A172 (cell line): ENCODE measurements around the gene PDE6H. TPM values are rescaled to one million over a fixed set of nuclear protein-coding genes. Genes with fewer than 3 reads are reported as not detected.
A peak's percentile ranks its signal among the peaks of the same experiment; 100 is the strongest.

Experiments
- DNase-seq: peaks from one replicate; pipeline ENCODE4 v3.0.0-alpha.2; 2015; ENCODE audit warnings: low spot score
- total RNA-seq: library from RNA; depleted of rRNA; stranded (reverse); fragments of >200 nt; shearing (Covaris generic); gene quantifications from 2 replicates; pipeline ENCODE4 v1.2.3, GENCODE V29; 2014

The PDE6H gene
- total RNA-seq, 1 experiment from 2014 or later, result not detected

DNA sequence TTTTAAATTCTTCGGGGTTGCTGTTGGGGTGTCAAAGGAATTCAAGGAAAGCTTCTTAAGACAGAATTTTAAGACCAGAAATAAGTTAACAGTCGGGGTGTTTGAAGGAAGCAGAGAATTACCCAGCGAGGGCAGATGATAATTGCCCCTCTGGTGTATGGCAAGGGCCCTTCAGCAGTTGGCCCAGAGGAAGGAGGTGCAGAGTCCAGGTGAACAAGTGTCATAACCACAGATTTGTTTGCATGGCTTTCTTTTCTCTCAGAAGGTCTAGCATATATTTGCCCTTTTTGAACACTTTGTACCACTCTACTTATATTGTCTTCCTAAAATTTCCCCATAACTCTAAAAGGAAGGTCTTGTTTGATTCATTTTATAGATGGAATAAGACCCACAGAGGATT, 1.8 kb downstream of the PDE6H start:
- no peak for DNase-seq

DNA sequence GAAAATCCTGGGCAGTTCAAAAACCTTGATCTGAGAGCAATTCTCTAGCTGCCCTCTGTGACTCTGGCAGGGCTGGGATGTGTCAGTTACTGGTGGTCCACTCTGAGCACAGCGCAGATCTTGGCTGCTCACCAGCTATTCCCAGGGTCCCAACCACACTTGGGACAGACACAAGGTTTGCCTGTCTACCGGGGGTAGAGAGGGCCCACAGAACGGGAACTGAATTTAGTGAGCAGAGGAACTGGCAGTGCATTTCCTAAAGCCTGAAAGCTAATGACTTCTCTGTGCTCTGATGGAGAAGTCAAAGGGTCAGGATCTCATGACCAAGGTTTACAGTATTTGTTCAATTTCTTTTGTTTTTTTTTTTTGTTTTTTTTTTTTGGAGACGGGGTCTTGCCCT, 2.6 kb downstream of the PDE6H start:
- no peak for DNase-seq

DNA sequence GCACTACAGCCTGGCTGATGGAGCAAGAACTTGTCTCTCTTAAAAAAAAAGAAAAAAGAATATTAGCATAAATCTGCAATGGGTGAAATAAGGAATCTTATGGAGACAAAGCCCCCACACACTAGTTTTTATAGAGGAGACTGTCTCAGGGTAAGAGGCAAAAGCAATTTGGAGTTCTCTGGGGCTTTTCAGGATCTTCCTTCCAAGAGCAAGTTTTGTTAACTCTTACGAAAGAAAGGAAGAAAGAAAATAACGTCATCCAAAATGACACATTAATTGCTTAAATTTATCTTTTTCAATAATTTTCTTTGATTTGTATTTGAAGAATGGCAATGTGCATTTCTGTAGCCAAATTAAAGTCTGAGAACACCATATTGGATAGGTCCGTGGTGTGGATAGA, 3.8 kb downstream of the PDE6H start:
- DNase-seq, result no peak

DNA sequence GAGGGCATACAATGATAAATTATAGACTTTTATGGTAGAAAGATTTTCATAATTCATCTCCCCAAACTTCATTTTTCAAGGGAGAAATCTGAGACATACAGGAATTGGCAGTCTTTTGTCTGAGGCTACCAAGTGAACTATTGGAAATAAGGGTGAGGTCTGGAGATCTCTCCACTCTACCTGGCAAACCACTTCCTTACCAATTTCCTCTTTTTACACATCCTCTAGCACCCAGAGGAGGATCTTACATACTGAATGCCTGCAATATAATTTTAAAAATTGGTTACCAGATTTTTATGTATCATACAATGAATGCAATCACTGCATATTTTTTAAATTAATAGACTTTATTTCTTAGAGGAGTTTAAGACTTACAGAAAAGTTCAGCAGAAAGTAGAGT, 6.6 kb downstream of the PDE6H start:
- DNase-seq, result no peak

DNA sequence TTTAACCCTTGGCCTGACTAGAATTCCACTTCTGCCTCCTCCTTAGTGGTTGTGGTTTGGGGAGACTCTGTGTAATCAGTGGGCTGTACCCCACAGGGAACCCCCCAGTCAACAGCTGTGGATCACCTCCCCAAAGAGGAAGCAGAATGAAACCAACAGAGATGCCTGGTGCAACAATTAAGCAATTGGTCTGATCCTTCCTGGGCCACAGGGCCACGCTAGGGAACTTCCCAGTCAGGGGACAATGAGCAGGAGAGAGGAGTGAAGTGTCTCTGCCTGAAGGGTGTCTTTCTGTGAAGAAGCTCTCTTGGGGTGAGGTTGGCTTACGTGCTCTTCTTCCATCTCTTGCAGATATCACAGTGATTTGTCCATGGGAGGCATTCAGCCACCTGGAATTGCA, 8.2 kb downstream of the PDE6H start:
- no peak for DNase-seq

DNA sequence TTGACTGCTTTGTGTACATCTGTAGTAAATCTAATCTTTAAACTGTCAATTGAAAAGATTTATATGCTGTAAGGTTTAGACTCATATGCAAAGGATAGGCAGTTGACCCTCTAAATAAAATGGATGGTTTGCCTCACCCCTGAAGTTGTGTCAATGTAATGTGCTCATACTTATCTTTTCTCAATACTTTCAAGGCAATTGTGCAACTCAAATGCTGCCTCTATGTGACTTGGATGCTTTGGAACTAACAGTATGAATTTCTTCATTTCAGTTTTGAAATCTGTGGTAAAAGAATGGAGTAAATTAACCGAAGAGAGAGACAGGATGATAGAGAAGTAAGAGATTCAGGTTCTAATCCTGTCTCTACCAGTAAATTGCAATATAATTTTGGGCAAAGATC, 9.7 kb downstream of the PDE6H start:
- DNase-seq, result no peak

DNA sequence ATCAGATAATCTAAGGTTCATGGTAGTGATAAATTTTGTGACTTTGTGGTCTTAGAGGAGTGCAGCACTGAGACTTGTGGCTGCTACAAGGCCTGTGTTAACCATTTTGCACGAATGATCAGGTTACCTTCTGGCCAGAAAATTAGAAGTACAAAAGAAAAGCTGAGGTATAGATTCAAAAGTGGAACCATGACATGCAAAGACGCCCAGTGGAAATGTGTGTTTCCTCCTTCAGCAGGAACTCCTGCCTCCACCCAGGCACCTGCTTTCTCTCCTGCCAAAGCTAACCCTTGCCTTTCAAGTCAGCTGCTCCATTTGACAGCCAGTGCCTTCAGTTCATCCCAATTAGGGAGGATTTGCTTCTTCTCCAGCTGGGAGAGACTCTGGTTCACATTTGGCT, 10.1 kb downstream of the PDE6H start:
- DNase-seq, result no peak

DNA sequence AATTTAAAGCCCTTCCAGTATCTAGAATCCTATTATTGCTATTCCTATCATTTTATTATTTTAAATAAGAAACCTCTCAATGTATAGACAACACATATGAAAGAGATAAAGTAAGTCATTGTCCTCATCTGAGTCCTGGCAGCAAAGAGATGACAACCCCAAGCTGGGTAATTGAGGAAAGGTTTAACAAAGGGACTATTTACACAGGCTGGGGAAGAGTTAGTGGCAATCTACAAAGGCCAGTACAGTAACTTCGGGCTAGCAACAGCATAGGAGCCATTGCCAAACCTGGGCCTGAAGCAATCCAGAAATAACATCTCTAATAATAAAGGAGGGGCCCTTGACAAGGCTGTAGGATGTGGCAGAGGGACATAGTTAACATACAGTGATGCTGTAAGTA, 11.2 kb downstream of the PDE6H start:
- no peak for DNase-seq

DNA sequence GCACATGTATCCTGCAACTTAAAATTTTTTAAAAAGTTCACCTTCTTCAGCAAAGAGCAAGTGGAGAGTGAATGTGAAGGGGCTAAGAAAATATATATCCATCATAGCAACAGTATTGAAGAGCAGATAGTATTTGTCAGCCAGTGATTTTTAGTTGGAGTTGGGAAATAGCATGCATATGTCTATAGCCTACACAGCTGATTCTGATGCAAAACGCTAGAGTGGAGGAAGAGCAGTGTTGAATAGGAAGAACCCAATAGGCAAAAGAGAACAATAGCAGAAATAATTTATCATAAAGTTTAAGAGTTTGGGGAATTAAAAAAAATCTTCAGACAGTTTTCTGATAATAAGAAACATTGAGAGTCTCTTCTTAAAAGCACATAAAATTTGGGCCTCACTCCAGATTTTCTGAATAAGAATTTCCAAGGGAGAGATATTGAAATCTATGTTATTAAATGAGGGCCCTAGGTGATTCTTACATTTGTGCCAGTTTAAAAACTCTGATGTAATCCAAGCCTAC, 12.0 kb downstream of the PDE6H start:
- no peak for DNase-seq

DNA sequence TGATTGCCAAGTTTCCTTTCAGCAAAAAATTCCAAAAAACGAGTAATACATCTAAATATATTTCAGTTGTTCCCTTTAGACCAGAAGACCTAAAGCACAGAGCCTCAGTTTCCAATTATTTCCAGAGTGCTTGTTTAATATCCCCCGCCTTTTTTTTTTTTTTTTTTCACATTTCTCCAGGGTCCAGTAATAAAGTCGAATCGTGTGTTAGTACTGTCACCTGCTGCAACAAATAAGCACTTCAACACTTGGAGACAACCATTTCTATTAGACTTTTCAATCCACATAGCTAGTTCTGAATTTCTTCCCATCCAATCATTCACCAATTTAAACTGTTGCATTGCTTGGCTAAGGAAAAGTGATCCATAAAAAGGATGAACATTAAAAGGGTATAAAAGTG, 13.6 kb downstream of the PDE6H start:
- DNase-seq, result no peak

DNA sequence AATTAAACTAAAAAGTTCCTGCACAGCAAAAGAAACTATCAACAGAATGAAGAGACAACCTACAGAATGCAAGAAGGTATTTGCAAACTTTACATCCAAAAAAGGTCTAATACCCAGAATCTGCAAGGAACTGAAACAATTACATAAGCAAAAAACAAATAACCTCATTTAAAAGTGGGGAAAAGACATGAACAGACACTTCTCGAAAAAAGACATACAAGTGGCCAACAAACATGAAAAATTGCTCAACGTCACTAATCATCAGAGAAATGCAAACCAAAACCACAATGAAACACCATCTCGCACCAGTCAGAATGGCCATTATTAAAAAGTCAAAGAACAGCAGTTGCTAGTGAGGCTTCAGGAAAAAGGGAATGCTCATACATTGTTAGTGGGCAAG, 15.2 kb downstream of the PDE6H start:
- DNase-seq, result no peak

DNA sequence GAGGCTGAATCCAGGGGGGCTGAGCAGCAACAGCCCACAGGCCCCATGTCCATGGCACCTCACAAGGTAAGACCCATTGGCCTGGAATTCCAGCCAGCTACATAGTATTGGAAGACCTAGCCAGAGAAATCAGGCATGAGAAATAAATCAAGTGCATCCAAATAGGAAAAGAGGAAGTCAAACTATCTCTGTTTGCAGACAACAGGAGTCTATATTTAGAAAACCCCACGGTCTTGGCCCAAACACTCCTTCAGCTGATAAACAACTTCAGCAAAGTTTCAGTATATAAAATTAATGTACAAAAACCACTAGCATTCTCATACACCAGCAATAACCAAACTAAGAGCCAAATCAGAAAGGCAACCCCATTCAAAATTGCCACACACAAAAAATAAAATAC, 16.9 kb downstream of the PDE6H start:
- no peak for DNase-seq

DNA sequence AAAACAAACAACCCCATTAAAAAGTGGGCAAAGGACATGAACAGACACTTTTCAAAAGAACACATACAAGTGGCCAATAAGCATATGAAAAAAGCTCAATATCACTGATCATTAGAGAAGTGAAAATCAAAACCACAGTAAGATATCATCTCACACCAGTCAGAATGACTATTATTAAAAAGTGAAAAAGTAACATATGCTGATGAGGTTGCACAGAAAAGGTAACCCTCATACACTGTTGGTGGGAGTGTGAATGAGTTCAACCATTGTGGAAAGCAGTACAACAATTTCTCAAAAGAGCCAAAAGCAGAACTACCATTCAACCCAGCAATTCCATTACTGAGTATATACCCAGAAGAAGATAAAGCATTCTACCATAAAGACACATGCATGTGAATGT, 18.2 kb downstream of the PDE6H start:
- DNase-seq, result no peak

DNA sequence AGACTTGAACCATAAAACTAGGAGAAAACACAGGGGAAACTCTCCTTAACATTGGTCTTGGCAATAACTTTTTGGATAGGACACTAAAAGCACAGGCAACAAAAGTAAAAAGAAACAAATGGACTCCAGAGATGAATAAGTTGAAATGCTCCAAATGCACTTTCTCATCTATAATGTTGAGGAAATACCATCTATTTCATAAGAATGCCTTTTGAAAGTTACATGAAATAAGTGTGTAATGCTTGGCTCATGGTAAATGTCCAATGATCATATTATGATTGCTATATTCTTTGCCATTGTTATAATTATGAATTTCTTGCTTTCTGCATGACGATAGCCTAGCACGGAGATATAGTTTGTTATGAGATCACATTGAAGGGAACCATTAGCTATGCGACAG, 19.8 kb downstream of the PDE6H start:
- no peak for DNase-seq

DNA sequence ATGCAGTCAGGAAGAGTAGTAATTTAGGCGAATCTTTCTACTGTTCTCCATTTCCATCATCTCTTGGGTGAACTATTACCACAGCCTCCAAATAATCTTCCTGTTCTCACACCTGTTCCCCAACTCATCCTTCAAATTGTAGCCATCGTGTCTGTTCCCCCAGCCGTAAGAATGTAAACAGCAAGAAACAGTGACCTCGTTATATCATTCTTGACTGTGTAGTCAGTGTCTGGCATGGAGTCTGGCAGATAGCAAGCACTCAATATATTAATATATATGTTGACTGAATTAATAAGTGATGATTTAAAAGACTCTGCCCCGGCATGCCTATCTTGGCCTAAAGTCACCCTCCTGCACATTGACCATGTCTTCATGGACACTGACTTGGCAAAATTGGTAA, 20.3 kb downstream of the PDE6H start:
- DNase-seq, result no peak

DNA sequence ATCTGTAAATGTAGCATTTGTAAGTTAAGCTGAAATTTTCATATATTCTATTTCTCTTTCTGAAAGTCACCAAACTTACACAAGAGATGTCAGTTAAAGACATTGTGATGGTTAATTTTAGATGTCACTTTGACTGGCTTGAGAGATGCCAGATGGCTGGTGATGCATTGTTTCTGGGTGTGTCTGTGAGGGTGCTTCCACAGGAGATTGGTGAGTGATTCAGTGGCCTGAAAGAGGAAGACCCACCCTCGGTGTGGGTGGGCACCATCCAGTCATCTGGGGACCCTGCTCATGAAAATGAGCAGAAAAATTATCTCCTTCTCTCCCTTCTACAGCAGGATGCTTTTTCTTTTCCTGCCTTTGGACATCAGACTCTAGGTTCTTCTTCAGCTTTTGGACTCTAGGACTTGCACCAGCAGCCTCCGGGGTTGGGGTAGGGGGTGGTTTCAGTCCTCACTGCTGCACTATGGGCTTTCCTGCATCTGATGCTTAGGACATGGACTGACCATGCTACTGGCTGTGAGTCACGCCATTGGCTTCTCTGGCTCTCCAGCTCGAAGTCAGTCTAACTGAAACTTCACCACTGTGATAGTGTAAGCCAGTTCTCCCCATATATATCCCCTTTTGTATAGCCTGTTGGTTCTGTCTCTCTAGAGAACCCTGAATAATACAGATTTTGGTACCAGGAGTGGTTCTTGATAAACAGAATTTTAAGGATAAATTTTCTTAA, 20.9 kb downstream of the PDE6H start:
- peak; percentile 6 for DNase-seq

DNA sequence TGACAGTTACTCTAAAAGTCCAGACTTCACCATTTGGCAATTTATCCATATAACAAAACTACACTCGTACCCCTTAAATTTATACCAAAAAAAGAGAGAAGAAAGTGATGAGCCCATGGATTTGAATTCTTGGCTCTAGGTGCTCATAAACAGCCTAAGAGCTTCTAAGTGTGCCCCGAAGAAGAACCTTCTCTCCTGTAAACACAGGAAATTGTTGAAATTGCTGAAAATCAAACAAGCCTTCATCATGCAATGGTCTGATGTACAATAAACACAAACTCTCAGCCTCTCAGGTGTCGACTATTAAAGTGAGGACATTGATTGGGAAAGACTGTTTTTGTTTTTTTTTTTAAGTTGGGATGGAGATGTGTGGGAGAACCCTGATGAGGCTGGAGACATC, 21.8 kb downstream of the PDE6H start:
- no peak for DNase-seq

DNA sequence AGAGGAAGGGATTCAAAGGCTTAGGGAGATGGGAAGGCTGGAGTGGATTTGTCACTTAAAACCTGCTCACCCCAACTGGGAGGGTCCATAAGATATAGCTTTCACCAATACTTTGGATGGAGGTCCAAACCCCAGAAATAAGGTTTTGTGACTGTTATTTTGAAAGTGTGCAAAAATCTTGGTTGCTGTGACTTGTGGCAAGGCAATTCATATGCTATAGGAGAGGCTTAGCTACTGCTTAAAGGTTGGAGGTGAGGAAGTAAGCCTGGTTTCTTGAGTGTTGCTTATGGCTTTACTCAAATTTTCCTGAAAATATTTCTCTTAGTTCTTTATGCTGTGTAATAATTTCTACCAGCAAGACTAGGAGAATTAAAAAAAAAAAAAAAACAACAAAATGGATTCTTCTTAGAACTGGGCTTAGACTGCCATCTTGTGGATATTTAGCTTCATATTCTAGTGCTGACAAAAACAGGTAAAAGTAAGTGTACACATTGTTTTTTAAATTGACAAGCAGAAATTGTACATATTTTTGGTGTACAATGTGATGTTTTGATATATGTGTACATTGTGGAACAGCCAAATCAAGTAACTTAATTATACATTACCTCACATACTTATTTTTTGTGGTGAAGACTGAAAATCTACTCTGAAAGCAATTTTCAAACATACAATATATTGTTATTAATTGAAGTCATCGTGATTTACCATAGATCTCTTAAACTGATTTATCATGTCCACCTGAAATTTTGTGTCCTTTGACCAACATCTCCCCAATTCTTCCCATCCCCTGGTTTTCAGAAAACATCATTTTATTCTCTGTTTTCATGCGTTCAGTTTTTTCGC, 23.0 kb downstream of the PDE6H start:
- peak; percentile 60 for DNase-seq

DNA sequence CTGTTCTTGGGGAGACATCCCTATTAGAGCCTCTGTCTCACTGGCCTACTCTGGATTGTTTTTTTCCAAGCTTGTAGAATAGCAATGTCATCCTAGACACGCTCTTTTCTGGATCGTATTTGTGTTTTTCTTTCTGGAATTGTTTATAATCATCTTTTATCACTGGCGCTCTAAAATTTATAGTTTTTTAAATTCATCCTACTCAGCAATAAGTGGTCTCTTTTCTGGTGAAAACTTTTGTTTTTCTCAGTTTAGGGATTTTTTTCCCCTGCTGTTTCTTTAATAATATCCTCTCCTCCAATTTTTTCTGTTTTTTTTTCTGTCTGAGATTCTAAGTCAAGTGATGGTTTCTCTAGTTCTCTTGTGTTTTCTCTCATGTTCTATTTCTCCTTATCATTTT, 25.2 kb downstream of the PDE6H start:
- DNase-seq, result no peak

DNA sequence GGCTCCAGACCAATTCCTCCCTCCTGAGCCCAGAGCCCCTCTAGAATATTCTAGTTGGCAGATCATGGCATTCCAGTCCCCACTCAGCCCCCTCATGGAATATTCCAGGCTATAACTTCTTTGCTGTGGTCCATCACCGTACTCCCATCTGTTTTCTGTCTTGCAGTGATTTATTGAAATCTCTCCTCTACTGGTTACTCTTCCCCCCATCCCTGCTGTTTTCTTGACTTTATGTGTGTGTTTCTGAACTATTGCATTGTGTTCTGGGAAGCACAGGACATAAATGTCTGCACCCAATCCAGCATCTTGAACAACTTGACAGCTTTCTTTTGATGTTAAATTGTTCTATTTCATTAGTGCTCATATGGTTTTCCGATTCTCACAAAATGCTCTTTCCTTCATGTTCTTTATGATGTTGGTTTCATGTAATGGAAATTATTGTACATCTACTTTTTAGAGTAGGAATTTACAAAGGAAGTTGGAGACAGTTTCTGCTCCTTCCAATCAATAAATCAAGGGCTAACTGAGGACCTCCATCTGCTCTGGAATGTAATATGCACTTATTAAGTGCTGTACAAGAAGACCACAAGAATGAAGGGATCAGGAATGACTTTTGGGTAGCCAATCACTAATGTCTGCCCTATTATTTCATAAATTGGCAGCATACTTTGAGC, 26.3 kb downstream of the PDE6H start:
- DNase-seq, result no peak

DNA sequence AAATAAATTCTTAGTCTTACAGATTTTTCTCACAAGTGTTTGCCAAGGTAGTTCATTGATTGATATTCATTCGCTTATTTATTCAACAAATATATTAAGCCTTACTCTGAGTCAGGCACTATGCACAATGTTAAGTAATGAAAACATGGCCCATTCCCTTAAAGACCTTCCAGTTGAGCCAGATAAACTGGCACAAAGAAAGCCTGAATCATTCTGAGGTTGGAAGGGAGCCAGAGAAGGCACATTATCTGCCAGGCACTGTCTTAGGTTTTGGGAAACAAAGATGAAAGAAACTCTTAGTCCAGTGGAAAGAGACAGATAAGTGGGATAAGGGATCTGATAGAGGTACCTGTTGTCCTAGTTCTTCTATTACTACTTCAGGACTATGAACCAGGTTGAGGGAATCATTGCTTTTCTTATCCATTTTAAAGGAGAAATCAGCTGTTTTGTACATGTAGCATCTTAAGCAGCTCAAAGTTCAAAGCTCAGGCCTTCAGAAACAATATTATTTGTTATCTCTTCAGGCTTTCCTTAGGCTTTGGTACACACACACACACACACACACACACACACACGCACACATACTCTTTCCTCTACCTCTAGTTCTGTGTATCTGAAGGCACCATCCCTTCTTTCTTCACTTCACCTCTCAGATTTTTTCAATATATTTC, 27.0 kb downstream of the PDE6H start:
- peak; percentile 2 for DNase-seq

DNA sequence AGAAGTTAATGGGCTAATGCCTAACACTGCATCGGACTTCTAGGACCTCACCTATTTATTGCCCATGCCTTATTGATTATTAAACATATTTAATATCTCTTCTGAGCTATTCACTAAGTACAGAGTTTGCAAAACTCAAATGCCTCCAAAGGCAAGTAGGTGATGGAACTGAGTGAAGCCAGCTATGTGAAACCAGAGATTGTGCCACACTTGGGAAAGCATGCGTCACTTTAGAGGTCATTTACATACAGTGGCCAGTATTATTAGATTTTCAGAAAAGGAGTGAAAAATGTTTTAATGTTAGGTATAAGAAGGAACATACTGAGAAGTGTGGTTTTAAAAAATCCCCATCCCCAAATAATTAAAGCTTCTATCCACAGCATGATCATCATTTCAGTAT, 27.7 kb downstream of the PDE6H start:
- DNase-seq, result no peak
